PC-9 (cell line): ENCODE results near the gene SLC26A6. TPM values are rescaled to one million over a fixed set of nuclear protein-coding genes. Genes with fewer than 3 reads are reported as not detected.

Experiments
- BruUV-seq: library from RNA; stranded (reverse); fragments of 400-500 nt; replicated peaks from 2 replicates; lab custom pipeline; 2021; lab: Mats Ljungman, UMichigan
- CTCF ChIA-PET: fragments of 300-600 bp; sonication (Branson Sonifier 250); formaldehyde crosslinking; loops from one replicate; lab custom pipeline; 2022; ENCODE audit warnings: antibody characterized with exemption; lab: Charles Lee
- POLR2A ChIA-PET: fragments of 300-600 bp; sonication (Branson Sonifier 250); formaldehyde crosslinking; loops from one replicate; lab custom pipeline; 2022; ENCODE audit warnings: antibody characterized with exemption; ENCODE audit not compliant: unreplicated experiment; lab: Charles Lee
- DNase-seq, 2 experiments: peaks; one replicate each; pipeline versions ENCODE4 v3.0.0 to v3.0.0-alpha.2; 2015 to 2022; ENCODE audit warnings: mixed read lengths in 1 of 2
- H2AFZ ChIP-seq: fragments of 200-600 bp; sonication (generic); 2 replicates; pipeline ENCODE4 v1.8.1; 2017; ENCODE audit warnings: antibody characterized with exemption
- H3F3A ChIP-seq: fragments of 200-600 bp; sonication (generic); 2 replicates; pipeline ENCODE4 v1.8.1; 2017; ENCODE audit warnings: antibody characterized with exemption, mild to moderate bottlenecking, low read depth; ENCODE audit not compliant: insufficient read depth
- H3K27ac ChIP-seq: fragments of 200-600 bp; sonication (generic); 2 replicates; pipeline ENCODE4 v1.6.1; 2016; ENCODE audit warnings: mixed run types
- H3K27me3 ChIP-seq: fragments of 200-600 bp; sonication (generic); 2 replicates; pipeline ENCODE4 v1.6.1; 2016; ENCODE audit warnings: low read depth, mixed run types; ENCODE audit not compliant: insufficient read depth
- H3K36me3 ChIP-seq: fragments of 200-600 bp; sonication (generic); 2 replicates; pipeline ENCODE4 v1.6.1; 2016; ENCODE audit warnings: low read depth, mixed run types
- H3K4me1 ChIP-seq: fragments of 200-600 bp; sonication (generic); replicated peaks from 2 replicates; pipeline ENCODE4 v1.6.1; 2016; ENCODE audit warnings: mixed run types; ENCODE audit not compliant: insufficient read depth
- H3K4me2 ChIP-seq: fragments of 200-600 bp; sonication (generic); 2 replicates; pipeline ENCODE4 v1.6.1; 2017; ENCODE audit warnings: mixed run types
- H3K4me3 ChIP-seq: fragments of 200-600 bp; sonication (generic); 2 replicates; pipeline ENCODE4 v1.6.1; 2016; ENCODE audit warnings: mixed run types
- H3K79me2 ChIP-seq: fragments of 200-600 bp; sonication (generic); 2 replicates; pipeline ENCODE4 v1.6.1; 2017; ENCODE audit warnings: low read depth, mixed run types
- H3K9me2 ChIP-seq: fragments of 200-600 bp; sonication (generic); 2 replicates; pipeline ENCODE4 v1.8.1; 2017; ENCODE audit warnings: mild to moderate bottlenecking; ENCODE audit not compliant: insufficient read depth
- H3K9me3 ChIP-seq: fragments of 200-600 bp; sonication (generic); 2 replicates; pipeline ENCODE4 v1.8.1; 2016; ENCODE audit warnings: low read depth; ENCODE audit not compliant: insufficient read depth
- H4K20me1 ChIP-seq: fragments of 200-600 bp; sonication (generic); 2 replicates; pipeline ENCODE4 v1.8.1; 2017; ENCODE audit not compliant: insufficient read depth
- CTCF ChIP-seq: fragments of 200-600 bp; sonication (generic); conservative IDR thresholded peaks from 2 replicates; pipeline ENCODE4 v1.6.1; 2017; ENCODE audit warnings: mixed run types, antibody characterized with exemption, mild to moderate bottlenecking, moderate library complexity
- EZH2 ChIP-seq: fragments of 200-600 bp; sonication (generic); IDR thresholded peaks from 2 replicates; pipeline ENCODE4 v1.8.0; 2017; ENCODE audit warnings: antibody characterized with exemption, low read depth
- intact Hi-C: fragments of 100-400 bp; cut with micrococcal nuclease; formaldehyde crosslinking; loops from one replicate; pipeline ENCODE4 v1.10.0; 2022; ENCODE audit not compliant: unreplicated experiment
- total RNA-seq: library from RNA; stranded (reverse); gene quantifications from 2 replicates; pipeline ENCODE4 v1.2.3, GENCODE V29; 2021

The SLC26A6 gene
- total RNA-seq, 1 experiment from 2014 or later, result 18.7 TPM

GRCh38 chr3:48678056-48678455, 42.8 kb upstream of the SLC26A6 start:
- BruUV-seq, result no TSS peak
- intact Hi-C loops, result no loop called here
- CTCF ChIA-PET, result no interaction called here

DNA sequence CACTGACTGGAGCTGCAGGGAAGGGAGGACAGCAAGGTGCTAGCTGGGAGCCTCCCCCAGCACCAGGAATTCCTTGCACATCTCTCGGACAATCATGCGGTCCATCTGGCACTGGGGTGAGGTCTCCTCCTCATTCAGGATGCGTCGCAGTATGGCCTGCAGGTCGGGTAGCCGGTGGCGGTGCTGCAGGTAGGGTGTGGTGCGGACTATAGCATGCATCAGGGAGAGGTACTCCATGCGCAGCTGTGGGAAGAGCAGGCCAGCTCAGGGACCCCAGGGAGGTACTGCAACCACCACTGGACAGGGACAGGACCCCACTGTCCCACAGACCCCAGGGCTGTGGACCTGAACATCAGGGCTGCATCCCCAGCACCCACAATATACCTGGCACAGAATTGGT, 39.2 kb upstream of the SLC26A6 start:
- no peaks in the 10 kb centered on the region for H3K36me3 ChIP-seq
- no peaks in the 10 kb centered on the region for H3K4me1 ChIP-seq
- no peaks in the 10 kb centered on the region for H3K9me2 ChIP-seq
- TF ChIP-seq EZH2, result no peak
- TF ChIP-seq CTCF, result no peak
- H3F3A ChIP-seq, result no peaks in the 10 kb centered on the region
- intact Hi-C loops, result no loop called here
- H2AFZ ChIP-seq, result no peak overlapping the region
- H3K4me3 ChIP-seq, result no peak overlapping the region
- POLR2A ChIA-PET, result no interaction called here
- no TSS peak for BruUV-seq
- H3K27me3 ChIP-seq, result no peaks in the 10 kb centered on the region
- no peaks in the 10 kb centered on the region for H4K20me1 ChIP-seq
- DNase-seq, result no peak
- no peak overlapping the region for H3K4me2 ChIP-seq
- no peak overlapping the region for H3K27ac ChIP-seq
- H3K9me3 ChIP-seq, result no peaks in the 10 kb centered on the region
- H3K79me2 ChIP-seq, result no peaks in the 10 kb centered on the region
- CTCF ChIA-PET, result no interaction called here

More at GRCh38 chr3:48678056-48678455, 42.8 kb upstream of the SLC26A6 start:
- Histone ChIP-seq H3K4me3 (no peak overlapping the region), H3K4me1 (peaks cover 8% of the 10 kb centered on the region; the same call in 1 of the 2 replicates), H4K20me1 (no peaks in the 10 kb centered on the region), H2AFZ (no peak overlapping the region), H3K27ac (no peak overlapping the region), H3F3A (no peaks in the 10 kb centered on the region), H3K9me2 (no peaks in the 10 kb centered on the region), H3K36me3 (no peaks in the 10 kb centered on the region), H3K9me3 (no peaks in the 10 kb centered on the region), H3K4me2 (no peak overlapping the region), H3K79me2 (0 out of 2 replicates have a peak, but pooled peaks cover 2% of the 10 kb centered on the region), H3K27me3 (no peaks in the 10 kb centered on the region)
- TF ChIP-seq CTCF (no peak), EZH2 (no peak)
- no peak for DNase-seq
- POLR2A ChIA-PET, result no interaction called here

DNA sequence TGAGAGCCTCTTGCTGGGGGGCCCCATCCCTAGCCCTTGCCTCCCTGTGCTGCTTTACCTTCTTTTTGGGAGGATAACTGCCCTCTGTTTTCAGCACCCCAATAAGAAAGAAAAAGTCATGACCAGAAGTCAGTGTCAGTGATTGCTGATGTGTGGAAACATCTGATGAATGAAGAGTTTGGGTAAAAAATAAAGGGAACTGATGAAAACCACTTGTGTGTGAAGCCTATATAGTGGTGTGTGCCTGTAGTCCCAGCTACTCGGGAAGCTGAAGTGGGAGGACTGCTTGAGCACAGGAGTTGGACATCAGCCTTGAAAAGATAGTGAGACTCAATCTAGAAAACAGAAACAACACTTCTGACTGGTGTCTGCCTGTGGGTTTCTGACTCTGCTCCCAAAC, 37.3 kb upstream of the SLC26A6 start:
- no peak overlapping the region for H3K4me3 ChIP-seq
- ChIA-PET POLR2A (no interaction called here), CTCF (no interaction called here)
- H3K4me1 ChIP-seq, result no peaks in the 10 kb centered on the region
- no peak for TF ChIP-seq CTCF
- no peaks in the 10 kb centered on the region for H3K9me3 ChIP-seq
- H2AFZ ChIP-seq, result no peak overlapping the region
- DNase-seq, result no peak
- no peaks in the 10 kb centered on the region for H3K9me2 ChIP-seq
- no TSS peak for BruUV-seq
- H3K27me3 ChIP-seq, result no peaks in the 10 kb centered on the region
- no peak overlapping the region for H3K4me2 ChIP-seq
- no peaks in the 10 kb centered on the region for H4K20me1 ChIP-seq
- H3K79me2 ChIP-seq, result no peaks in the 10 kb centered on the region
- no peak overlapping the region for H3K27ac ChIP-seq
- no peaks in the 10 kb centered on the region for H3K36me3 ChIP-seq
- H3F3A ChIP-seq, result no peaks in the 10 kb centered on the region
- intact Hi-C loops, result no loop called here
